Activated CD4-positive, alpha-beta T cell treated with anti-CD3 and anti-CD28 coated beads, Interleukin-2, amount 50 U/mL, for 24 hours (primary cell): Measurements from ENCODE around the gene ARMC2.
"Not testable (repeated sequence)": the region's sequence is repeated elsewhere in the genome, so short reads cannot be mapped to it uniquely, and the experiment has no call there.

Experiments
- DNase-seq, 2 donors: peaks; one replicate each; pipeline ENCODE4 v3.0.0-alpha.2; 2020; ENCODE audit warnings: low read depth in 1 of 2, low spot score in 1 of 2

Gene ARMC2

DNA sequence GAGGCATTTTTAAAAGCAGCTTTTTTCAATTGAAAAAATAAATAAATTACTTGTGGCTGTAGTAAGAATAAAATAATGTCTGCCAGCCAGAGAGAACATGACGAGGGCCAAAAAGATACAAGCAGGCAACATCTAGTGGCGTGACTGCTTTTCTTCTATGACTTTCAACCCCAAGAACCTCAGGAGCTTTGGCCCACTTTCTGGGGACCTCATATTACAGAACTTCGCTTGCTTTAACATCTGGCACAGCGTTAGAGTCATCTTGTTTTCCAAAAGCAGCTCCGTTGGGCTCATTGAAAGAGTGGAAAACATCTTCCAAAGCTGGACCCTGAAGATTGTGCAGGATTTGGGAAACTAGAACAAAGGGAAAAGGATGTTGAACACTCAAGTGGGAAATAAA is 67.0 kb downstream of the ARMC2 start:
- no peak for DNase-seq

DNA sequence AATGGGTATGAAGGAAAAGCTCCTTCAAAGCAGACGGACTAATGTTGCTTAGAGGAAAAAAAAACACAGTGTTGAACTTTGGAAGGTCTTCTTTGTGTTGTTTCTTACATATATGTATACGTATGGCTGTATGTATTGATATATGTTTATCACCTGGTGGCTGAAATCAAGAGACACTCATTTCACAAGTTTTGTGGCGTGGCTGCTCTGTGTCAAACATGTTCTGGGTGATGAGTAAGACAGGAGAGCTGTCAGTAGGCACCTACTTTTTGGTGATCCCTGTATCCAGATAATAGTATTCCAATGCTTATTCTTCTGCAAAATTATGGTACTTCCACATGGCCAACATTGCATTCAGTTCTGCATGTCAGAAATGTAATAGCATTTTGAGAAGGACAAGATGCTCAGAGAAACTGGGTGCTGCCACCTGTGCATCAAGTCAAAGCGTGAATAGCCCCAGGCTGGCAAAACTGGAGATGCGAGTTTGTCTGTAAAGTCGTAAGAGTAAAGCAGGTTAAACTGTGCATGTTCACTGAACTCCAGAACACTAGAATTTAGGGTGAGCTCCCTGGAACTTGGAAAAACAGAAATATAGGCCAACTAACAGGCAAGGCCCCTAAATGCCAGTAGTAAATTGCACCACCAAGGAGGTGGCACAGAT is 67.9 kb downstream of the ARMC2 start:
- DNase-seq = no peak

DNA sequence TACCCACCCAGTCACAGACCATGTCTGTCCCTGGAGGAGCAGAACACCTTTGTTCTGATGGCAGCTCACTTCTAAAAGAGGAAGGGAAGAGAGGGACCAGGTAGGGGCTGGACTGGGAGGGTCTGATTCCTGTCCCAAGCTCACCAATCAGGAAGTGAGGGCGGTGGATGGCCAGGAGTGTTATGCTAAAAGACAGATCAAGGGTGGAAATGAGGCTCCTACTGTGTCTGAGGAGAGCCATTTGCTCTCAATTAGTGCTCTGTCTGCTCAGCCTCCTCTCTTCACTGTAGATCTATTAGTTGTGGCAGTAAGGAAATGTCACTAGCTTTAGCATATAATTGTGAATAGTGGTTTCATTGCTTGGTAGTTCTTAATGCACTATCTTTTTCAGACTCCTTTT is 72.5 kb downstream of the ARMC2 start:
- DNase-seq = no peak

DNA sequence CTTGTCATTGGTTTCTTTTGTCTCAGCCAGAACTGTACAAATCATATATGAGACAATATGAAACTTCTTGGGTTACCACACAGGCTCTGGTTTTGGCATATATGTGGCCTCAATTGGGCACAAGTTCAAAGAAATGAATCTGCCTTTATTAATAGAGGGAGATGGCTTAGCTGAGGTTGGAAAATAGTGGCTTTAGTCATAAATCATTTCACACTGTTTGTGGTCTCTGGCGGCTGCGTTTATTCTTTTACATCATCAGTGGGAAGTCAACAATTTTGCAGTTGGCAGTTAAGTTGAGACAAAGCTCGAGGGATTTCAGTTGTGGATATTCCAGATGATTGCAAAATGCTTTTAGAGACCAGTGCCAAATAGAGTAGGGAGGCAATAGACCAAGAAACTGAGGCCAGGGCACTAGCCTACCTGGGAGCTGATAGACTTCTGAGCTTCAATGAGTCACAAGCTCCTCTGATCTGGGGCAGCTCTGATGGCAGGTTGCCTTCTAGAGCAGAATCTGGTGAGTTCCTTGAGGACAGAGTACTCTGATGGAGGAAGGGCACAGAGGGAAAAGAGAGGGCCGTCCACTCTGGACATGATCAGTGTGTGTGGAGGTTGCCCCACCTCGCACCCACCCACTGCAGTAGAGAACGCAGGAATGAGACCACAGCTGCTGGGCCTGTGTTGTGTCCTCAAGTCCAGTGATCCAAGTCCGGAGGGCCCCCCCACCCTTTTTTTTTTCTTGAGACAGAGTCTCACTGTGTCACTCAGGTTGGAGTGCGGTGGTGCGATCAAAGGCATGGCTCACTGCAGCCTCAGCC is 73.5 kb downstream of the ARMC2 start:
- peak in 1 of 2 donors; percentile 10 for DNase-seq

DNA sequence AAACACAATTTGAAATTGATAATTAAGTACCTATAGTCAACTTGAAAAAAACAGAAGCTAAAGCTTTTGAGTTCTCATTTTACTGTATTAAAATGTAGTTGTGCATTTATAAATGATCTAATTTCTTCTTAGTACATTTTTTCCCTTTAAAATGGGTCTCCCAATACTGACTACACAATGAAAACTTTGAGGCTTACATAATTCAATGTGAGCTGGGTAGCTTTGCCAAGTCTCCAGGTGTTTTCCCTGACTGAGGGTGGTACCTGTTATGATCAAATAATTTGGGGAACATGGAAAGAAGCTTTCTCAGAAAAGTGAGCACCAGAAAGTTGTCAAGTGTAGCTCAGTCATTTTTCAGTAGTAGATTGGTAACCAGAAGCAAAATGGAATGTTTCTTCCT is 74.3 kb downstream of the ARMC2 start:
- DNase-seq = no peak

DNA sequence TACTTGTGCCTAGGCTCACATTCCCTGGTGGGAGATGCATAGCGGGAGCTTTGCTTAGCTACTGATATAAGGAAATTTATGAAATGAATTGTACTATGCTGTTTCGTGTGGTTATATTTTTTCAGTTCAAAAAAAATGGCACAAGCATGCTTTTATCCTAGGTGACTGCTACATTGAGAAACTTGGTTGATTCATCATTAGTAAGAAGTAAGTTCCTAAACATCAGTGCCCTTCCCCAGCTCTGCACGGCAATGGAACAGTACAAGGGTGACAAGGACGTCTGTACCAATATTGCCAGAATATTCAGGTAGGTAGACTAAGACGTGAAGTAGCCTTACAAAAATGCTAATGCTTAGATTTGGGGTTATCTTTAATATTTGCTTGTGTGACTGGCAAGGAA is 79.7 kb downstream of the ARMC2 start:
- no peak for DNase-seq

DNA sequence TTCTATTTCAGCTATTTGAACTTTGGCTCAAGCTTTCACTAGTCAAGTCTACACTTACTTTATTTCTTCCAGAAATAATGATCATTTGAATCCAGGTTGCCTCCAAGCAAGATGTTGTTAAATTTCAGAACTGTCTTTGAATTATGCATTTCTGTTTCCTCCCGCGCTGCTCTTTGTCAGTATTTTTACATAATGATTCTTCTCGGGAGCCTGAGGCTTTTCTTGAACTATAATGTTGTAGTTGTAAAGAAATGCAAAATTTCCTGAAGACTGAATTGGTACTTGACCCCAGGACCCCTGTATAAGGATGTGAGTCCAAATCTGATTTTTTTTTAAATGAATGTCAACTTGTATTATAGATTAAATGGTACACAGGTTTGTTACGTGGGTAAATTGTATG is 80.4 kb downstream of the ARMC2 start:
- DNase-seq = no peak

DNA sequence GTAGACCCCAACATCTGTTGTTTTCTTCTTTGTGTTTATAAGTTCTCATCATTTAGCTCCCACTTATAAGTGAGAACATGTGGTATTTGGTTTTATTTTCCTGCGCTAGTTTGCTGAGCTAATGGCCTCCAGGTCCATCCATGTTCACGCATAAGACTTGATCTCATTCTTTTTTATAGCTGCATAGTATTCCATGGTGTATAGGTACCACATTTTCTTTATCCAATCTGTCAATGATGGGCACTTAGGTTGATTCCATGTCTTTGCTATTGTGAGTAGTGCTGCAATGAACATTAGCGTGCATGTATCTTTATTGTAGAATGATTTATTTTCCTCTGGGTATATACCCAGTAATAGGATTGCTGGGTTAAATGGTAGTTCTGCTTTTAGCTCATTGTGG is 82.9 kb downstream of the ARMC2 start:
- DNase-seq = not testable (repeated sequence)

DNA sequence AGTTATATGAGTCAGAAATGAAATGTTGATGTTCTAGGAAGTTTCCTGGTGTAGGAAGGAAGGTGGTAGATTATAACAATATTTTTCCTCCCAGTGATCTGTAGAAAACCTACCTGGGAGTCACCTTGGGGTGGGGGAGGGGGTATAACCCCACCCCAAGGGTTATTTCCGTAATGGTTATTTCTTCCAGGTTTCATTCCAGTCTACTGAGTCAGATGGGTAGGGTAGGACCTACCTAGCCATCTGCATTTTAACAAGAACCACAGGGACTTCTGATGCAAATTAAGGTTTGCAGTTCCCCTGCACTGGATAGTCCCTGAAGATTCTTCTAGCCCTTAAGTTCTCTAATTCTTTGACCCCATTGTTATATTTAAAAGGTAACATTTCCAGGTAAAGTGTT is 88.9 kb downstream of the ARMC2 start:
- no peak for DNase-seq

DNA sequence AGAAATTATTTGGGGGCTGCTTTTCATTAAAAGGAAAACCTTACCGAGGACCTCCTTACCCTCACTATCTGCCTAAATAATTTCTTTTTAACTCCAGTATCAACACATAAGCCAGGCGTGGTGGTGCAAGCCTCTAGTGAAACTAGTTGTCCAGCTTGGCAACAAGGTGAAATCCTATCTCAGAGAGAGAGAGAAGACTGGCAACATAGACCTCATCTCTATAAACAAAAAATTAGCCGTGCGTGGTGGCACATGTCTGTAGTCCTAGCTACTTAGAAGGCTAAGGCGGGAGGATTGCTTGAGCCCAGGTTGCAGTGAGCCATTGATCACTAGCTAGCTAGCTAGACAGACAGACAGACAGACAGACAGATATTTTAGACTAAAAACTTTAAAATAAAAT is 92.5 kb downstream of the ARMC2 start:
- no peak for DNase-seq

DNA sequence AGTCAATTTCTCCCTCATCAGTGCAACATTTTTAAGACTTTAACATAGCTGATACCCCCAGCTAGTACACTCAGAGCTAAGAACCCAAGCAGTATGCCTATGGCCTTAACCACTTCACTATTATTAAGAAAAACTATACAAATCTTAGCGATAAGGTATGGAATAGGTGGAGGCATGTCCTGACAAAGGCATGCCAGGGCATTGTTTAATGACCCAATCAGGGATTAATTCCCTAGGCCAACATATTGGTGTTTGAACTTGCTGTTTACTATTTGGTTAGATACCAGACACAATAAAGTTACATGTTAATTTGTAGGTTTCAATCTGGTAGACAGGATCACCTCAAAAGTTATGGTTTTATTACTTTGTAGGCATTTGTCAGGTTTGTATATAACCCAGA is 93.1 kb downstream of the ARMC2 start:
- DNase-seq = no peak

DNA sequence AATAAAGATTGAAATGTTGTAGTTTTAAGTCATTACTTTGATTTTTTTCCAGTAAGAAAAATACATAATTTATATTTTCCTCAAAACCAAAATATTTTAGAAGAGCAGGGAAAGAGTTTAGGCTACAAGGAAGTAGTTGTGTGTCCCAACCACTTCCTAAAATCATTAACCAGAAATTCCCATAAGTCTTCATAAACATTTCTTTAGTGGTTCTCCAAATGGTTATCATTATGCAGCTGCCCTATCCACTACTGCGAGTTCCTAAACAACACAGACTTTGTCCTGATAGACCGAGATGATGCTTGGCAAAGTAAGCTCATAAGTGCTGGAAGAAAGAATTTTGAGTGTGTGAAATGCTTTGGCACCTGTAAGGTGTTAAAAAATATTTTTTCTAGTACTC is 93.6 kb downstream of the ARMC2 start:
- DNase-seq = no peak

DNA sequence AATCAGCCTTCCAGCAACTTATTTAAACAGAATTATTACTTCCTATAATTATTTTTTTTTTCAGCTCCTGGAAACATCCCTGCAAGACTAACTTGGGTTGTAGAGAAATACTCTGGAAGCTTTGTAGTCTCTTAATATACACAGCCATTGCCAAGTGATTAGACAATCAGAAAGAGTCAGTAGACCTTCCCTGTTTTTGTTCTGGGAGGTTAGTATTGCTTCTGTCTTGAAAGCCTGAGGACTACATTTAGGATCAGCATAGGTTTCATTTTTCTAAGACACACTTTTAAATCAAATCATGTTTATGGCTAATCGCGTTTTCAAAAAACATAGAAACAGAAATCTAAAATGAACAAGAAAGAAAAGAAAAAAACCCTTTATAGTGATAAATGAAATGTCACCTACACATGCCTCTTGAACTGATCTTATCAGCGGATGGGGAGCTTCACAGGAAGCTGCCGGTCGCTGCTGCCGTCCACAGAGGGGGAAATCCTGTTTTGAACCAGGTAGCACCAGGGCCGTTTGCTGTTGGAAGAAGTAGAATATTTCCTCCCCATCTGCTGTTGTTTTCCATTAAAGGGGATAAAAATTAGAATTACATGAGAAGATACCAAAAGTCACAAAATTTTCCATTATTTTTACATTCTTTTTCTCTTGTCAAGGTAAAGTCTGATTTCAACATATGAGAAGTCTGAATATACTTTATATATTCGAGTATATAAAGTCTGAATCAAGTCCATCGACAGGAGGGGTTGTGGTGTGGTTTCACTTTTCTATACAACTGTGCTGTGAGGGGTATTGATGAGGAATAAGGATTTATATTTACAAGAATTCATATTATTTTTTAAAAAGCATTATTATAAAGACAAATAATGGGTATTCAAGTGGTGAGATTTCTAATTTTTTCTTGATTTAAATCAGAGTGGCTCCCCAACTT is 94.6 kb downstream of the ARMC2 start:
- DNase-seq = peak in 1 of 2 donors; percentile 46

DNA sequence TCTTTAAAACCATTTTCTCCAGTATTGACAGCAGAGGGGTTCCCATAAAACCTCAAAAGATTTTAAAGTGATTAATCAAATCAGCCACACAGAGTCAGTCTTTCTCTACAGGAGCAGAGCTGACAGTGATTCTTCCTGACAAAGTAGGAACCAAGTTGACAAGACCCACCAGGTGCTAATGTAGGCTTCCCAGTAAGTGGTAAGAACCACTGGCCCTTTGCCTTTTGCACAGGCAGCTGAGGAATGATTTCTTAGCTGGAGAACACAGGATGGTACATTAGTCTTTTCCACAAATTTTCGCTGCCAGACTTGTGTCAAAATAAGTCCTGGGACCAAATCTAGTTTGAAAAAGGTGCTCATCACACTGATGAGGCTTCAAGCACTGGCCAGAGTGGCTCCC is 95.8 kb downstream of the ARMC2 start:
- no peak for DNase-seq

DNA sequence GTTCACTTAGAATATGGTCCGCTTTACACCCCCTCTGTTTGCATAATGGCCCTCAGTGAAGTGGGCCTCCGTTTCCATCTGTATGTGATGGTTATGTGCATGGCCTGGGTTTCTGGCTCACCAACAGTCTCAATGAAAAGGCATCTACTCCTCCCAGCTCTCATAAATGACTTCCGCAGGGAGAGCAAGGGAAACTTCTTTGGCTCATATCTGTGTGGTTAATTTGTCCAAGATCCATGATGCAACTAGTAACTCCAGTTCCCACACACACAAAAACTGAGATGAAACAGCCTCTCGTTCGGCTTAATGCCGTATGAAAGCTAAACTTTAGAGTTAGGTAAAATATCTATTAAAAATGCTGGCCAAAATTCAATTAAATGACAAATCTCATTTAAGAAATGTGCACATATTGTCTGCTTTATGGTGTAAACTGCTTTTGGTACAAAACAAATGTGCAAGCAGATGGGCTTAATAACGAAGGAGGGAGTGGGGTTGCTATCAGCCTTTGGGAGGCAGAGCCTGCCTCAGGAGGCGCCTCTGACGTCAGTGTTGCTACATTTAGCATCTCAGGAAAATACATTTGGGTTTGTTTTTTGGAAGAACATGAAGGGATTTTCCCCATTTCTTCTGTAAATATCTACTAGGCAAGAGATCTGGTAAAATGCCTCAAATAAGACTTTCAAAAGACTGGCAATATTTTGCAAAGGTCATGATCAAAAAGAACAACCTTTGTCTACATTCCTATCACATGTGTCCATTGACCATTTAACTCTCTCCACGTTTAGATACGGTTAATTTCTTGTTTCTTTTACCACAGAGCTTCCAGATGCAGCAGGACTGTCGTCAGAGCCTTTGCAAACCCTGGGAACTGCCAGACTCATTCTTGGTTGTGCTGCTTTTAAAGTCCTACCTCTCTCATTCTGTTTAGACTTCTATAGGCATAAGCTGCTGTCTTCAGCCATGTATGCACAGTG is 96.8 kb downstream of the ARMC2 start:
- no peak for DNase-seq

DNA sequence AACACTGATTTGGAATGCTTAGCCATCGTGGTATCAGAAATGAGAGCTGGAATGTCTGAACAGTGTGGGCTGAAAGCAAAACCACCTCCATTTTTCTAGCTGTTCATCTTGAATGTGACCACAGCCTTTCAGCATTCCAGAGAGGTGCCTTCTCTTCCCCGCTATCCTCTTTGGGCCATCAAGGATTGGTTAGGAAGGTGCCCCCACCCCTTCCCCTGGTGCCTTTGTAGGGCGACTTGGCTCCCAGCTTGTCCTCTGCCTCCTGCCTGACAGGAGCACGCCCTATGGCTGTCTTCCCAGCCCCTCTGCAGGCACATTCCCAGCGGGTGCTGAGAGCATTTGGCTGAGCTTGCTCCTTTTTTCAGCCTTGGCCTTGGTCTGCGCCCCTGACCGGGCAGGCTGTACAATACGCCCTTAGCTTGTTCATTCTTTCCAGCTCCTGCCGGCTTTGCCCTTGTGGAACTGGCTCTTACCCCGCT is 97.5 kb downstream of the ARMC2 start:
- no peak for DNase-seq

DNA sequence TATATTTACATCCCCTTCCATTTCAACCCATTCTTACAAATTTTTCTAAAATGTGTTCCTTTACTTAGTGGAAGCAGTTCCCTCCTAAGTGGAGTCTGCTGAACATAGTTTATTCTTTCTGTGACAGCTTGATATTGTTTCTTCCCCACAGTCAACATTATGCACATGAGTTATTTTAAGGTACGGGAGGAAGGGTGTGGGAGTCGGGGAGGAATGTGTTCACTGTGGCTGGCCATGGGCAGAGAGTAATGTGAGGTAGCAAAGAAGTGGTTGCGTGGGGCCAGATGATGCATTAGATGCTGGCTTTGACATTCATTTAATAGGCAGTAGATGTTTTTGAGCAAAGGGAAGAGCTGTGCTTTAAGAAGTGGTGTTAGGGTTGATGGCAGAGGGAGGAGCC is 98.5 kb downstream of the ARMC2 start:
- no peak for DNase-seq

DNA sequence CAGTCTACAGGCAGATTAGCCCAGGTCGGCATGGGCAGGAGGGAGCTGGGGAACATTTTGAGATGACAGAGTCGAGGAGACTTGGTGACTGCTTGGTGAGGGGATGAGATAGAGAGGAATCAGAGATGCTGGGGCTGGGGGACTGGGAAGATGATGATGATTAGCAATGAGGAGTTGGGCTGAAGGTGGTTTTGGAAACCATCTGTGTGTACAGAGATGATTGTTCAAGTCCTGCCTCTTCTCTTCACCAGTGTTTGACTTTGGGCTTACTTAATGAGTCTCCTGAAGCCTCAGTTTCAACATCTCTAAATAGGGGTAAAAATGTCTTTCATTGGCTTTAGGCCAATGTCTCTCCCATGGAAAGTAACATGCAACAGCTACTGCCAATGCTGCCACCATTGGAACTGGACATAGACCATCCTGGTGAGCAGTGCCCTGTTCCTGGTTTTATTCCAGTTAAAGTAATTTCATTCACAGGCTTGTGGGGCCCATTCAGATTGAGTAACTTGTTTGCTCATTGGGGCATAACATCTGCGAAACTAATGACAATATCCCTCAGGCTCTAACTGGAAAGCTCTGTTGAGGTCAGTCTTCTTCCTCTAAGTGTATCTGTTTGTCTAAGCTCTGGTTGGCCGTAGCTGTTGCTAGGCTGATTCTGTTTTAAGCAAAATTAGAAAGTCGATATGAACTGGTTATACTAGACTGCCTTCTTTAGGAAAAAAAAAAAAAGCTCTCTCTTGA is 99.1 kb downstream of the ARMC2 start:
- no peak for DNase-seq

DNA sequence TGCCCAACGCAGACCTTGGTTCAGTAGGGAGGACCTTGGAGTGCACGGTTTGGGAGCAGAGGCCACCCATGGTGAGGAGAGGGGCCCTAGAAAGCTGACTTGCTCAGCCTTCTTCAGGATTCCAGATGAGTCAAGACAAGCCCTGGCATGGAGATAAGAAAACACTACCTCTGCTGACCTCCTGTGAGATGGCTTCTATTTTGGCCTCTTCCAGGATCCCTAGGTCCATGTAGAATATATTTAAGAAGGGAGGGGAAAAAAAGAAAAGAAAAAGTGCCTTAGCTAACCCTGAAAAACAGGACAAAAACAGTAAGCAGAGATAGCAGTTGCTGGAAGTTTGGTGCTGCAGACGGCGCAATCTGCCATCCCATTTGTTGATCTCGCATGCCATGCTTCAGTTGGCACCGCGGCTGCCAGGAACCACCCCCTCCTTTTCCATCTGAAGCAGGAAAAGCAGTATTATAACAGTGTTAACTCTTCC is 100.0 kb downstream of the ARMC2 start:
- no peak for DNase-seq
